GM12872 (cell line): Measurements from ENCODE around the gene PHF14.

ENCODE experiments used
- TF ChIP-seq, protein P1 (sequence below): IDR thresholded peaks from 3 replicates; pipeline ENCODE4 v1.5.1; 2011; ENCODE audit warnings: low read depth, mild to moderate bottlenecking, low read length, moderate library complexity; ENCODE audit not compliant: insufficient read depth

PHF14 gene, protein sequence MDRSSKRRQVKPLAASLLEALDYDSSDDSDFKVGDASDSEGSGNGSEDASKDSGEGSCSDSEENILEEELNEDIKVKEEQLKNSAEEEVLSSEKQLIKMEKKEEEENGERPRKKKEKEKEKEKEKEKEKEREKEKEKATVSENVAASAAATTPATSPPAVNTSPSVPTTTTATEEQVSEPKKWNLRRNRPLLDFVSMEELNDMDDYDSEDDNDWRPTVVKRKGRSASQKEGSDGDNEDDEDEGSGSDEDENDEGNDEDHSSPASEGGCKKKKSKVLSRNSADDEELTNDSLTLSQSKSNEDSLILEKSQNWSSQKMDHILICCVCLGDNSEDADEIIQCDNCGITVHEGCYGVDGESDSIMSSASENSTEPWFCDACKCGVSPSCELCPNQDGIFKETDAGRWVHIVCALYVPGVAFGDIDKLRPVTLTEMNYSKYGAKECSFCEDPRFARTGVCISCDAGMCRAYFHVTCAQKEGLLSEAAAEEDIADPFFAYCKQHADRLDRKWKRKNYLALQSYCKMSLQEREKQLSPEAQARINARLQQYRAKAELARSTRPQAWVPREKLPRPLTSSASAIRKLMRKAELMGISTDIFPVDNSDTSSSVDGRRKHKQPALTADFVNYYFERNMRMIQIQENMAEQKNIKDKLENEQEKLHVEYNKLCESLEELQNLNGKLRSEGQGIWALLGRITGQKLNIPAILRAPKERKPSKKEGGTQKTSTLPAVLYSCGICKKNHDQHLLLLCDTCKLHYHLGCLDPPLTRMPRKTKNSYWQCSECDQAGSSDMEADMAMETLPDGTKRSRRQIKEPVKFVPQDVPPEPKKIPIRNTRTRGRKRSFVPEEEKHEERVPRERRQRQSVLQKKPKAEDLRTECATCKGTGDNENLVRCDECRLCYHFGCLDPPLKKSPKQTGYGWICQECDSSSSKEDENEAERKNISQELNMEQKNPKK

GRCh38 chr7:10973061-10973941 lies at the start of gene PHF14:
Gene PHF14 (plus strand): TSS chr7:10973872. CDS start chr7:10974324, 452 bp downstream.
- TF ChIP-seq, protein P1, sequence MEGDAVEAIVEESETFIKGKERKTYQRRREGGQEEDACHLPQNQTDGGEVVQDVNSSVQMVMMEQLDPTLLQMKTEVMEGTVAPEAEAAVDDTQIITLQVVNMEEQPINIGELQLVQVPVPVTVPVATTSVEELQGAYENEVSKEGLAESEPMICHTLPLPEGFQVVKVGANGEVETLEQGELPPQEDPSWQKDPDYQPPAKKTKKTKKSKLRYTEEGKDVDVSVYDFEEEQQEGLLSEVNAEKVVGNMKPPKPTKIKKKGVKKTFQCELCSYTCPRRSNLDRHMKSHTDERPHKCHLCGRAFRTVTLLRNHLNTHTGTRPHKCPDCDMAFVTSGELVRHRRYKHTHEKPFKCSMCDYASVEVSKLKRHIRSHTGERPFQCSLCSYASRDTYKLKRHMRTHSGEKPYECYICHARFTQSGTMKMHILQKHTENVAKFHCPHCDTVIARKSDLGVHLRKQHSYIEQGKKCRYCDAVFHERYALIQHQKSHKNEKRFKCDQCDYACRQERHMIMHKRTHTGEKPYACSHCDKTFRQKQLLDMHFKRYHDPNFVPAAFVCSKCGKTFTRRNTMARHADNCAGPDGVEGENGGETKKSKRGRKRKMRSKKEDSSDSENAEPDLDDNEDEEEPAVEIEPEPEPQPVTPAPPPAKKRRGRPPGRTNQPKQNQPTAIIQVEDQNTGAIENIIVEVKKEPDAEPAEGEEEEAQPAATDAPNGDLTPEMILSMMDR, result no peak

DNA sequence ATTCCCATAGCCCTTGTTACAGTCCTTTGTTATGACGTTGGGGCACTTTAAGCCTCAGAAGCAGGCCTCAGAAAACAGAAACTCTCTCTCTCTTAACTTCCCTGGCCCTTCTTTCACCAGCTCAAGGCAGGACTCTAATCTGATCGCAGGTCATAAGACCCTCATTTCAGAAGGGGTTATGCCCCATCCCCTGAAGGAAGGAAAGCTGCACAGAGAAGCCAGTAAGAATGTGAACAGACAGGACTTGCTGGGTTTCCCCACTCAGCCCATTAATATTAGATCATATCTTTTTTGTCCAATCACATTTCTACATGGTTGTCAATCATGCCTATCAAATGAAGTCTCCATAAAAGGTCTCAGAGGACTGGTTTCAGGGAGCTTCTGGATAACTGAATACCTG lies 49.3 kb upstream of the PHF14 start:
- TF ChIP-seq, protein P1, result no peak

GRCh38 chr7:10930551-10930950 lies 43.1 kb upstream of the PHF14 start:
- TF ChIP-seq, protein P1, result no peak

DNA sequence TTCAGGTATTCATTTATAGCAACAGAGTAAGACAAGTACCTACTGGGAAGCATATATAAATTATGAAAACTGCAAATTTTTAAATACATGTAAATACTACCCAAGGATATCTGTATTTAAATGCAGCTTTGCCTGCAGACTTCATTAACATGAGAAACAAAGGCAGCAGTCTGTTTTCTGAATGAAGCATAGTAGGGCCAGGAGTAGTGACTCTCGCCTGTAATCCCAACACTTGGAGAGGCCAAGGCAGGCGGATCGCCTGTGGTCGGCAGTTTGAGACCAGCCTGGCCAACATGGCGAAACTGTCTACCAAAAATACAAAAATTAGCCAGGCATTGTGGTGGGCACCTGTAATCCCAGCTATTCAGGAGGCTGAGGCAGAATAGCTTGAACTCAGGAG lies 42.5 kb upstream of the PHF14 start:
- TF ChIP-seq, protein P1, result no peak

DNA sequence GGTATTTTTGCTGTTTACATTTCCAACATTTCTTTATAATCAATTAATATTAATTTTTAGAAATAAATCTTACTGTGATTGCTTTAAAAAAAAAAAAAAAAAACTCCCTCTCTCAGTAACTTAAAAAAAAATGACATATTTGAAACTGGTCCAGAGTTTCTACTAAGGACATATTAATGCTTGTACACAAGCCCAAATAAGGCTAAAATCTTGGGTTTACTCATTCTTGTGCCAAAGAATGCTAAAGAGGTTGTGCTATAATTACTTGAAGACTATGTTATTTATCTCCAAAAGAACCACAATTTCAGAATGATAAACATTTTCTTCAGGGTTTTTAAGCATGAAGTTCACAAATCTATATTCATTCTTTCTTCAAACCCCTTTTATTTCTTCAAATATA lies 39.4 kb upstream of the PHF14 start:
- TF ChIP-seq, protein P1, result no peak

- TF ChIP-seq, protein P1, result no peak
These were observed 34.3 kb upstream of the PHF14 start for GRCh38 chr7:10939237-10939910.
